ENCODE results near the gene ZDHHC11.
"Not testable (repeated sequence)": the region's sequence is repeated elsewhere in the genome, so short reads cannot be mapped to it uniquely, and the experiment has no call there.

The ZDHHC11 gene

GRCh38 chr5:878677-879076 is 27.9 kb upstream of the ZDHHC11 start:
- not testable (repeated sequence) for FAIRE-seq

DNA sequence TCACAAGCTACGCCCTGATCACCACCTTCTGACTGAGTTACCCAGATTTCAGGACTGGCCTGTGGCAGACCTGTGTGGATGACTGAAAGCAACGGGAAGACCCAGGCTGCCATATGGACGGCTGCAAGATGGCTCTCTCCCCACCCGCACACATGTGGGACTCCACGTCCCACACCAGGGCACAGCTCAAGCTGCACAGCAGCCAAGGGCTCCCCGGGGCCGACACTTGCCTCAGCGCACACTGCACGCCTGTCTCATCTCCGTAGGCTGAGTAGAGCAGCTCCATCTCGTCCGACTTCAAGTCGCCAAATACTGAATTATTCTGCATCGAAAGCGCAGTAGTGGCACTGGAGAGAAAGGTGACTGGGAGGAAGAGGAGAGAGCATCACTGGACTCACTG is 27.3 kb upstream of the ZDHHC11 start:
- FAIRE-seq, result no peak

- FAIRE-seq, result no peak
These were observed 25.9 kb upstream of the ZDHHC11 start for GRCh38 chr5:876398-877365.

DNA sequence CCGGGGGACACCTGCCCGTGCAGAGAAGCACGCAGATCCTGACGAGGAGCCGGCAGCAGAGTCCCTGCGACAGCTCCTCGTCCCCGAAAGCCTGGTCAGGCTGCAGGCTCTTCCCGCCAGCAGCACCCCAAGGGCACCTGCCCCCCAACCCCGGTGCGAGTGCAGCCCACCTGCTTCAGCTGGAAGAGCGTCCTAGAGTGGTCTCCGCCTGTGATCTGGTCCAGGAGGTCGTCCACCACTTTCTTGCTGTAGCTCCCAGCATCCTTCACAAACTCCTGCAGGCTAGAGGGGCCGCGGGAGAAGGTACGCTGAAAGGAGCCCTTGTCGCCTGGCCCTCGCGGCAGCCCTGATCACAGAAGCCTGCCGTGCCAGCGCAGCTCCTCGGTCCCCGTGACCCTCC is 25.1 kb upstream of the ZDHHC11 start:
- no peak for FAIRE-seq

- FAIRE-seq, result no peak
These were observed 22.5 kb upstream of the ZDHHC11 start for GRCh38 chr5:873328-873727.

DNA sequence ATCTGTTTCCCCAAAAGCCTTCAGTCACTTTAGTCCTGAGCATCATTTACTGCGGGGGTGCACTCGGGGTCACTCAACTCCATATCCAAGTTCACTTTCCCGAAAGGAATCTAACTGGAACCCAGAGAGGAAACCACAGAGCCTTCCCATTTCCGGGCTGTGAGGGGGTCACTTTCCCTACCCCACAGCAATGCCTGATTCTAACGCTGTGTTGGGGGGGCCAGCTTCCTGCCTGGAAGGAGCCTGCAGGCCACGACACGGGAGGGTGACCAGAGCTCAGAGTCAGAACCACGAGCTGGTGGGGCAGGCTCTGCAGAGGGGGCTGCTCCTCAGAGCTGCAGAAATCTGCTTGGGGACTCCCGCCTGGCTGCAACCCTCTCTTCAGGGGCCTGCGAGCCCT is 21.5 kb upstream of the ZDHHC11 start:
- FAIRE-seq, result no peak

DNA sequence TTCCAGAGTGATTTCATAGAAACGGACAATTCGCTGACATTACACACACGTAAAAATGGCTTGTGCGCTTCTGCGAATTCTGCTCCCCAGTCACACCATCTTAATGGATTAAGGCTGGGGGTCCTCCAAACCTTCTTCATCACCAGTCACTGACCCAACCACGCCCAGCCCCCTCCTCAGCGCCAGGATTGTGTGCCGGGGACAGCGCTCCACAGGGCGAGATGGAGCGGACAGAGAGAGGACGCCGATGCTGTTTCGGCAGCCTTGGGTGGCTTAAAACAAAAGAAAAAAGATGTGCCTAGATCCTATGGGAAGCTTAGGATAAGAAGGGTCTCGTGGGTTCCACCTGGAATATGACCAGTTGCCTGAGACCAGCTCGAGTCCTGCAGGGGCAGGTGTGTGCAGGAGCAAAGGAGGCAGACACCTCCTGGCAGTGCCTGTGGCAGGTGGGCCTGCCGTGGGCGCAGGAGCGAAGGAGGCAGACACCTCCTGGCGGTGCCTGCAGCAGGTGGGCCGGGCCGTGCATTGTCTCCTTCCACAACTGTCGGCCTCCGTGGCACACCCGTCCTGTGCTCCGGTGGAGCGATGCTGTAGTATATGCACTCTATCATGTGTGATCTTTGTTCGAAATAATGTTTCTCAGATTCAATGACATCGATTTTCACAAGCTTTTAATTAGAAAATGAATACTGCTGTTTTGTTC is 21.0 kb upstream of the ZDHHC11 start:
- FAIRE-seq, result no peak

DNA sequence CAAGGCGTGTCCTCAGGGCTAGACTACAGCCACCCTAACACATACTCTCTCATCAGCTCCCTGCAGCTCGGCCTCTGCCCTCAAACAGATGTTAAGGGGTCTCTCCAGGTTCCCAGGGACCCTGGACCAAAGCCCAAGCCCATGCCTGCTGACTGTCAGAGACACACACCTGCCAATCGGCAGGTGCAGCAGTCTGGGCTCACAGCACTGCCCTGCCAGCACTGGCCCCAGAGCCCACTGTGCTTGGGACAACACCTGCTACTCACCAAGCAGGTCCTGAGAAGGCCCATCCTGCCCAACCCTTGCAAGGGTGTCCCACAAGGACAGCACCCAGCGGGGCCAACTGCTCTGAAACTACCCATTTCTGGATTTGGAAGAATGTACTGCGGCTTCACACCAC is 20.2 kb upstream of the ZDHHC11 start:
- no peak for FAIRE-seq

DNA sequence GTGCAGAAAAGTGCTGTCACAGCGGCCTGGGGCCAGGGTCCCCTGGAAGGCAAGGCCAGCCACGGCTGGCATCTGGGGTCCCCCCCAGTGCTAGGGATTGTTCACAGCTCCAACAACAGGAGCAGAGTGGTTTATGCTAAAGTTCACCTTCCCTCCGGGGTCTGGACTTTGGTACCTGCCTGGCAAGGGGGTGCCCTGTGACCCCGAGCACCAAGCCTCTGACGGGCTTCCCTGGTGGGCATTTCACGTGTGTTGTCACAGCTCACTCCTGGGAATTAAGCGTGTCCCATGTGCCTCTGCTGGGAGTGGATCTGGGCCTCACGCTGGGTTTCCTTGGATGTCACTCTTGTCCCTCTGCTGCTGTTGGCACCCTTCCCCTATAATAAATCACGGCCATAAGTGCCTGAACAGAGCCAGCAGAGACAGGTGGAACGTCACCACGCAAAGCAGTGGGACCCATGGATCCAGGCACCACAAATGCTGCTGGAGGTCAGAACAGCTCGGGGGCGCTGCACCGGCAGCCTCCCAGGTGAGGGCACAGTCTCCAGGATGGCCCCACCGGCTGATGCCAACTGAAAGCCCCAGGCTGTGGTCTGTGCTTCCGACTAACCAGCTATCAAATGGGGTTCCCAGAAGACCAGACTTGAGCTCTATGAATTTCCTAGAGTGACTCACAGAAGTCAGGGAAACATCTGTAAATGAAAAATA is 17.8 kb upstream of the ZDHHC11 start:
- FAIRE-seq, result no peak

DNA sequence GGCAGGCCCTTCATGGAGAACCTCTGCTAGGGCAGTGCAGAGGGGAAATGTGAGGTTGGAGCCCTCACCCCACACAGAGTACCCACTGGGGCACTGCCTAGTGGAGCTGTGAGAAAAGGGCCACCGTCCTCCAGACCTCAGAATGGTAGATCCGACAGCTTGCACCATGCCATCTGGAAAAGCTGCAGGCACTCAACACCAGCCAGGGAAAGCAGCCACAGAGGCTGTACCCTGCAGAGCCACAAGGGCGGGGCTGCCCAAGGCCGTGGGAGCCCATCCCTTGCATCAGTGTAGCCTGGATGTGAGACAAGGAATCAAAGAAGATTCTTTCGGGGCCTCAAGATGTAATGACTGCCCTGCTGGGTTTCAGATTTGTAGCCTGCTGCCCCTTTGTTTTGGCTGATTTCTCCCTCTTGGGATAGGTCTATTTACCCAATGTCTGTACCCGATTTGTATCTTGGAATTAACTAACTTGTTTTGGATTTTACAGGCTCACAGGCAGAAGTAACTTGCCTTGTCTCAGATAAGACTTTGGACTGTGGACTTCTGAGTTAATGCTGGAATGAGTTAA is 16.6 kb upstream of the ZDHHC11 start:
- no peak for FAIRE-seq

- FAIRE-seq, result no peak
These were observed 15.0 kb upstream of the ZDHHC11 start for GRCh38 chr5:865771-866170.

DNA sequence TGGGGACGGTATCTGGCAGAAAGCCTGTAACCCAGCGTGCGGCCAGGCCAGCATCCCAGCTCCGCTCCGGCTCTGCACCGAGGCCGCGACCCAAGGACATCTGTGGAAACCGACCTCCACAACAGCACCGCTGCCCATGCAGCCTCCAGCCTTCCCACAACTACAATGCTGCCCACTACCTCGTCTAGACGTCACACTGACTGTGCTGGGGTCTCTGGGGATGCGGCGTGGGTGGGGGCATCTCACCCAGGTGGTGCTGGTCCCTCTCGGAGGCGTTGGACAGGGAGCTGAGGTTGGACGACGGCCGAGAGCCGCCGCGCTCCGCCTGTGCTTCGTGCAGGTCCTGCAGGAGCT is 14.4 kb upstream of the ZDHHC11 start:
- FAIRE-seq, result no peak

DNA sequence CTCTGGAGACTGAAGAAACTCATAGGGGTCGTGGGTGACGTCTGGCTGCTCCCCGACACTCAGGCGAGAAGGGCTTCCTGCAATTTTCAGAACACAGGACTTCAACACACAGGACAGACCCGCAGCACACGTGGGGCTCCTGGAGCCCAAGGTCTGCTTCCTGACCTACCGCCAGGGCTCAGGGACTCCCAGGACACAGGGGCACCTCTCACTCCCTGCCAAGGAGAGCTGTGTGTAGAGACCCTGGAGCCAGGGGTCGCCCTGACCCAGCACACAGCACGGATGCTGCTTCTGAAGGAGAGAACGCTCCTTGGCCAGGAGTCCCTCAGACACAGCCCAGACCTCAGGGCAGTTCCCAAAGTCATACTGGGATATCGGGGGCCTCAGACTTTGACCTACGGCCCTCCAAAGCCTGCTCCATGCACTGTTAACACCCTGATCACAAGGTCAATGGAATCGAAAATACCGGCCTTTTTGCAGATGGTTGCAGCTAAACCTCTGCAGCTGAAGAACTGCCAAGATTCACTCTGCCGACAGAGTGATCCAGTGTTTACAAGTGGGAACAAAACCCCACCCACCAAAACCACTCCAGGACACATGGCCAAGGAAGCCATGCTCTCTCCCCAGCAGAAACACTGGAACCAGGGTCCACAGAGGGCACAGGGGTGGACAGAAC is 13.8 kb upstream of the ZDHHC11 start:
- FAIRE-seq, result no peak

DNA sequence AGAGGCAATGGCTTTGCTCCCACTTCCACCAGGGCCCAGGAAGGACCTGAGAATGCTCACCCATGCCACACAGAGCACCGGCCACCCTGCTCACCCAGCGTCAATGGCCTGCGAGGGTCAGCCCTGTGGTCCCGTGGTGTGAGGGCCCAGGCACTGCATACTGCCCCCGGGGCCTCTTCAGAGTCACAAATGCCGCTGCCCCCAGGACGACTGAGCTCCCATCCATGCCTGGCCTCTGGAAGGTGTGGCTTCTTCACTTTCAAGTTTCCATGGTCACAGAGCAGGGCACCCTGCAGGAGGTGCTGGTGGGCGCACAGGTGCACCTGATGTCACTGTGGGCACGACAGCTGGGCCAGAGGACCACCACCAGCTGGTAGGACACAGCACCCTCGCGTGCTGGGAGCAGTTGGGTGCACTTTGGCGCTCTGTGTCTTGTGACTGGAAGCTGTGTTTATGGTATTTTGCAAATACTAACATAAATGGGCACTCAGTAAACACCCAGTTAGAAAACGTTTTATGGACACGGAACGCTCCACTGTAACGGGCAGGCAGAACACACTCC is 12.5 kb upstream of the ZDHHC11 start:
- no peak for FAIRE-seq

DNA sequence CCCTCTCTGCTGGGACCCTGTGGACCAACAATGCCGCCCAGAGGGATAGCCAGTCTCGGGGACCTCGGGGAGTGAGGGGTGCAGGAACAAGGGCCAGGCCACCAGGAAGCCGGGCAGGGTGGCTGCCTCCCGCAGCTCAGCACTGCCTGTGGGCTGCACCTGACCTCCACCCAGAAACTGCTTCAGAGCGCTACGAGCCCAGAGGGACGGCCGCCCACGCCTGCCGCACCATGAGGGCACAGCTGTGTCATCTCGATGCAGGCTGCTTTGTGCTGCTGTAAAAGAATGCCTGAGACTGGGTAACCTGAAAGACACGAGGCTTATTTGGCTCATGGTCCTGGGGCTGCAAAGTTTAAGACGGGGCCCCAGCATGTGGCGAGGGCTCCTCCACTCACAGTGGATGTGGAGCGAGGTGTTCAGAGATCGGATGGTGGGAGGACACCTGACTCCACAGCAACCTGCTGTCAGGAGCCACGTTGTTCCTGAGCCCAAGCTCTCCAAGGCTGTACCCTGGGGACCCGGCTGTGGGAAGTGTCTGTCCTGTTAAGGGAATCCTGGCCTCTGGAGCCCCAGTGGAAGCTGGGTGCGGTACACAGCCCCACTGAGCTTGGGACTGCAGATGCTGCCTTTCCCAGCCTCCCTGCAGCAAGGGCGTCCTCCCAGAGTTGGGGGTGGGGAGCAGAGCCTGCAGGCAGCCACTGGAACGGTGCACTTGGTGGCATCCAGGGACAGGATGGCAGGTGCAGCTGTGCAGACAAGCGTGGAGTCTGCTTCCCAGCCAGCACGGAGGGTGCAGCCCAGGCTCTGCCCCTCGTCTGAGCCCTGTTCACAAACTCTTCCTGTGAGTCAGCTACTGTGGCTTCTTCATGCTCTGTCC is 11.8 kb upstream of the ZDHHC11 start:
- no peak for FAIRE-seq

DNA sequence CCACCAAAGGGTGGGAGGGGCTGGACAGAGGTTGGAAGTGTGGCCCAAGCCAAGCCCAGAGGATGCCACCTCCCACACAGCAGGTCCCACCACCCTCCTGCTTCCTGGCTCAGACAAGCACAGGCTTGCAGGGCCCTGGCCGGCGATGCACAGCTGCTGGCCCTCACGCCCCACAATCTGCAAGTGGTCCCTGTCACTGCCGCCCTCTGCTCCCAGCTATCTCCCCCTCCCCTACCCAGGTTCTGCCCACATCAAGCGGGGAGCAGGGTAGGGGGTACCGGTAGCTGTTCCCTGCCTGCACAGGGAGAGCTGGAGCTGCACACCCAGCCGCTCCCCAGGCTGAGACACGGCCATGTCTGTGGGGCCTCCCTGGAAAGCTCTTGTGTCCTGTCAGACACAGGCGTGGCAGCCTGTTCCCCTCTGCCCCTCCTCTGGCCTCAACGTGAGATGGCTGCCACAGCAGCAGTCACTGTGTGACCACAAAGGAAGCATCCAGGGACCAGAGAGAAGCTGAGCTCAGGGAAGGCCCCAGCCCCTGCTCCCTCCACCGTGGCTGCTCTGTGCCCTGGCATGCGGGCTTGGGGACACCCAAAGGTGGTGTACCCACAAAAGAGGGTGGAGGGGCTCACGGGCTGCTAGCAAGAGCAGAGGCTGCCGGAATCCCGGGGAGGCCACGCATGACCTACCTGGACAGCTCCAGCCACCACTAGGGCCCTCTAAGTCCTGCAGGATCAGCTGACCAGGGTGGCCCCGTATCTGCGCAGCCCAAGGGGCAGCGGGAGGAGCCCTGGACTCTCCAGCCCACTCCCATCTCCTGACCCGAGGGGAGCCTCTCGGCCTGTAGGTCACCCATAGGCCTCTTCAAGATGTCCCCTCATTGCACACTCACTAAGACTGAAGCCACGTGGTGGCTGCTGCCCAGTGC is 10.9 kb upstream of the ZDHHC11 start:
- FAIRE-seq, result no peak

DNA sequence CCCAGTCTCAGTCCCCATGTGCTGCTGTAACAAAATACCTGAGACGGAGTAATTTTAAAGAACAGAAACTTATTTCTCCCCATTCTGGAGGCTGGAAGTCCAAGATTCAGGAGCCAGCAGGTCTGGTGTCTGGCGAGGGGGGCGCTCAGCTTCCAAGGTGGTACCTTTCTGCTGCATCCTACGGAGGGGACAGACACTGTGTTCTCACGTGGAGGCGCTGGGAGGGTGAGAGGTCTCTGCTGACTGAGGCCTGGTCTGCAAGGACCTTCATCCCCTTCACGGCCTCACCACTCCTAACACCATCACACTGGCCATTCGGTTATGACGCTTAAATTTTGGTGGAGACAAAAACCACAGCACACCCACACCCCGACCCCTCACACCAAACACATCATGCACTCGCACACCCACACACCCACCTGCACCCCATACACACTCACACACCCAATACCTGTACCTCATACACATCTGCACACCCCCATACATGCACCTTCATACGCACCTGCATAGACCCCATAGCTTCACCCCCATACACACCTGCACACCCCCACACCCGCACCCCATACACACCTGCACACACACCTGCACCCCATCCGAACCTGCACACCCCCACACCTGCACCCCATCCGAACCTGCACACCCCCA is 9.8 kb upstream of the ZDHHC11 start:
- FAIRE-seq, result no peak

DNA sequence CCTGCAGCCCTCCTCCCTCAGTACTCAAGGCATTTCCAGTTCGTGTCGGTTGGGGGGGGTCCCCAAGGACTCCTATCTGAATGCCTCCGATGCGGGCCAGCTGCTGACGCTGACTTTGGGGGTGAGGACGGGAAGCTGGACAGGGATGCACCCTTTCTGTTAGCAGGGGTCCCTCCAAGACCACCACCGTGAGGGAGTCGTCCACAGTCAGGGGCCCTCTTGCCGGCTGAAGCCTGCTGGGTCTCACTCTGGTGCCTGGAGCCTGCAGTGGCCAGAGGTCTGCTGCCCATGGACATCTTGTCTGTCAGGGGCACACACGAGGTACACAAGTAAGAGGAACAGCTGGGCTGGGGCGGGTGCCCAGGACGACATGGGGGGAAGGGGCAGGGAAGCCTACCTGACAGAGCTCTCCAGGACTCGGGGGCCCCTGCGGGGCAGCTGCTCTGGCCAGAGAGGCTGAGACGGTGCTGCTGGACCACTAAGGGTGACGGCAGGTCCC is 9.1 kb upstream of the ZDHHC11 start:
- no peak for FAIRE-seq

GRCh38 chr5:859391-859790 is 8.6 kb upstream of the ZDHHC11 start:
- no peak for FAIRE-seq

Data from TTC549 (cell line).